Hypothalamus (tissue), 51 donors: Measurements from ENCODE around the gene MAP3K2.

Source experiments
- DNase-seq, 51 donors: peaks; one replicate each; lab custom pipeline; 2025; lab: John Stamatoyannopoulos, UW

MAP3K2 gene

GRCh38 chr2:127386764-127387654, 766 bp downstream of the MAP3K2 start:
- DNase-seq = peak in 49 of 51 donors; percentile 24 to 89 (median 76)

DNA sequence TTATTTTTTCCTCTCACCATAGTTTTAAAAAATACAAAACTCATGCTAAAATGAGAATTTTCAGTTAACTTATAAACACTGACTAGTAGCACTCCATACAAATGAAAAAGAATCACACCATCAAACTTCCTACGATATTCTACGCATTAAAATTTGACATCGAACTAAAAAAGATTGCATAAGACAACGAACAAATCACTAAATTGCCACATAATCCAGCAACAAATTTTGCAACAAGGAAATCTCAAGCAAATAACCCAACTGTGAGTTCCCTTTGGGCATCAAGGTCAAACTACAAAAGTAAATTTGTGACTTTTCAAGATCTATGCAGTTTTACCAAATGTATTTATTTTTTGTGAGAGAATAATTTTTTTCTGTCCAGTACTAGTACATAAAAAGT, 1.5 kb downstream of the MAP3K2 start:
- DNase-seq = no peak

DNA sequence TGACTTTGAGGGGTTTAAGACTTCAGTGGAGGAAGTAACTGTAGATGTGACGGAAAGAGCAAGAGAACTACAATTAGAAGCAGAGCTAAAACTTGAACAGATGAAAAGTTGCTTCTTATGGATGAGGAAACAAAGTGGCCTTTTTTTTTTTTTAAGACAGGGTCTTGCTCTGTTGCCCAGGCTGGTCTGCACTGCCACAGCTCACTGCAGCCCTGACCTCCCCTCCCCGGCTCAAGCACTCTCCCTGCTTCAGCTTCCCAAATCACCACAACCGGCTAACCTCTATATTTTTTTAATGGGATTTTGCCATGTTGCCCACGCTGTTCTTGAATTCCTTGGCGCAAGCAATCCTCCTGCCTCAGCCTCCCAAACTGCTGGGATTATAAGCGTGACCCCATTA, 3.2 kb downstream of the MAP3K2 start:
- DNase-seq = no peak

DNA sequence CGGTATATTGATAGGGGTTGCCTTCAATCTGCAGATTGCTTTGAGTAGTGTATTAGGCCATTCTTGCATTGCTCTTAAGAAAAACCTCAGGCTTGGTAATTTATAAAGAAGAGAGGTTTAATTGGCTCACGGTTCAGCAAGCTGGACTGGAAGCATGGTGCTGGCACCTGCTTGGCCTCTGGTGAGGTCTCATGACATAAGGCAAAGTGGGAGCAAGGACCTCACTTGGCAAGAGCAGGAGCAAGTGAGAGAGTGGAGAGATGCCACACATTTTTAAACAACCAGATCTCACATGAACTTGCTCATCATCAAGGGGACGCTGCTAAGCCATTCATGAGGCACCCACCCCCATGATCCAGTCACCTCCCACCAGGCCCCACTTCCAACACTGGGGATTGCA, 4.9 kb downstream of the MAP3K2 start:
- no peak for DNase-seq

- no peak for DNase-seq
Measured at GRCh38 chr2:127381762-127382161, 6.0 kb downstream of the MAP3K2 start.

GRCh38 chr2:127379712-127380355, 7.9 kb downstream of the MAP3K2 start:
- DNase-seq = no peak

GRCh38 chr2:127378720-127379119, 9.1 kb downstream of the MAP3K2 start:
- no peak for DNase-seq

GRCh38 chr2:127377262-127377661, 10.5 kb downstream of the MAP3K2 start:
- no peak for DNase-seq

GRCh38 chr2:127376257-127376656, 11.5 kb downstream of the MAP3K2 start:
- no peak for DNase-seq

- no peak for DNase-seq
Measured at GRCh38 chr2:127373362-127374083, 14.3 kb downstream of the MAP3K2 start.

- no peak for DNase-seq
Measured at GRCh38 chr2:127371037-127371436, 16.7 kb downstream of the MAP3K2 start.

- DNase-seq = no peak
Measured at GRCh38 chr2:127370010-127370409, 17.8 kb downstream of the MAP3K2 start.

GRCh38 chr2:127365211-127365643, 22.5 kb downstream of the MAP3K2 start:
- DNase-seq = no peak

DNA sequence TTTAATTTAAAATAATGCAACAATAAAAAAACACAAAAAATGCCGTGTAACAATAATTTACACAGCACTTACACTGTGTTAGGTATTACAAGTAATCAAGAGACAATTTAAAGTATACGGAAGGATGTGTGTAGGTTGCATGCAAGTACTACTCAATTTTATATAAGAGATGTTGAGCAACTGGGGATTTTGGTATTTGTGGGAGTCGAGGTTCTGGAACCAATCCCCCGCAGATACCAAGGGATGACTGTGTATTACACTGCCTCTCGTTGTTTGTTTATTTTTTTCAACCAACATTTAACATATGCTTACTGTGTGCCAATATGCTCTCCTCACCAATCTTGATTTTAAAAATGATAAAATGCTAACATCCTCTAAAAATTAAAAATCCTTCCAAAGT, 24.8 kb downstream of the MAP3K2 start:
- DNase-seq = no peak

DNA sequence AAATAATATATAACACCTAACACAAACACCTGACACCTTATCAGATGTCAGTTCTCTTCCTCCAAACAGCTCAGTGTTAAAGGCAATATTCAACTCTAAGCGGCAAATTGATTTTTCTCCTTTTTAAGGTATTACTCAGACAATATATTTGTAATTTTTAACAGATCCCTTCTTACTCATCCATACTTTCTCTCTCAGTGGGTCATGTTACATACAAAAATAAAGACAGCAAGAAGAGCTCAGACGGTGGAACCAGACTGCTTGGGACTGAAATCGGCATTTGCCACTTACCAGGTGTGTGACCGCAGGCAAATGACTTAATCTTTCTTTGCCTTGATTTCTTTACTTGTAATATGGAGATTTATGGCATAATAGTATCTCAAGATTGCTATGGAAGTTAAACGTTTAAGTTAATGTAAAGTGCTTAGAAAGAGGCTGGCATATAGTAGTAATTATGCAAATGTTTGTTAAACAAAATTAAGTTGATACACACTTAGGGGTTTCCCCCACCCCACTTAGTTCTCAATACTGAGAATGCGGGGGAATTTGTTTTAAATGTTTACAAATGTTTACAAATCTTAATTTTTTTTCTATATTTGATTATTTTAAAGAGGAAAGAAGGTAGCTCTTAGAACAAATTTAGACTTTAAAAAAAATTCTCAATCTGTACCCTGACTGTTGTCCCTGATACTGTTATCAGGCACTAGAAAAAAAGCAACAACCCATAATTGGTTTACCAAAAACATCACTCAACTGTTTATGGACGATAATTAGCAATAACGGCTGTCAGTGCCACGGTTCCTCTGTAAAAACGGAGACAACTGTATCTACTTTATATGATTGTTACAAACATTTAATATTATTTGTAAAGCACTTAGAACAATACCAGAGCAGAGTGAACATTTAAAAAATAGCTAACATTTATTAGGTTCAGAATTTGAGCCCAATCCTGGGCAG, 25.6 kb downstream of the MAP3K2 start:
- DNase-seq = no peak

DNA sequence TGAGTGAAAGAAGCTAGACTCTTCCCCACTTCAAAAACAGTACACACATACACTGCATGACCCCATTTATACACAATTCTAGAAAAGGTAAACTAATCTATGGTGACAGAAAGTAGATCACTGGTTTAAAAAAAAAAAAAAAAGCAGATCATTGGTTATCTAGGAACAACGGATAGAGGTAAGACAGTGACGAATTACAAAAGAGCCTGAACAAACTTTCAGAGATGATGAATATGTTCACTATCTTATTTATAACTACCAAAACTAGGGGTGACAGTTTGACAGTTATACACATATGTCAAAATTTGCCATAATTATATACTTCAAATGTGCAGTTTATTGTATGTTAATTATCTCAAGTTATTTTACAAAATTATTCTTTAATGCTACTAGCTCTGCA, 27.5 kb downstream of the MAP3K2 start:
- DNase-seq = no peak

DNA sequence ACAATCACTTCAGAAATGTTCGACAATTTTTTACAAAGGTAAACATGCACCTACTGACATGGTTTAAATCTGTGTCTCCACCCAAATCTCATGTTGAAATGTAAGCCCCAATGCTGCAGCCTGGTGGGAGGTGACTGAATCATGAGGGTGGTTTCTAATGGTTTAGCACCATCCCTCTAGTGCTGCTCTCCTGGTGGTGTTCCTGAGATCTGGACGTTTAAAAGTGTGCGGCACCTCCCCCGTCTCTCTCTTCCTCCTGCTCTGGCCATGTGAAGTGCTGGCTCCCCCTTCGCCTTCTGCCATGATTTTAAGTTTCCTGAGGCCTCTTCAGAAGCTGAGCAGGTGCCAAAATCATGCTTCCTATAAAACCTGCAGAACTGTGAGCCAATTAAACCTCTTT, 28.3 kb downstream of the MAP3K2 start:
- no peak for DNase-seq

DNA sequence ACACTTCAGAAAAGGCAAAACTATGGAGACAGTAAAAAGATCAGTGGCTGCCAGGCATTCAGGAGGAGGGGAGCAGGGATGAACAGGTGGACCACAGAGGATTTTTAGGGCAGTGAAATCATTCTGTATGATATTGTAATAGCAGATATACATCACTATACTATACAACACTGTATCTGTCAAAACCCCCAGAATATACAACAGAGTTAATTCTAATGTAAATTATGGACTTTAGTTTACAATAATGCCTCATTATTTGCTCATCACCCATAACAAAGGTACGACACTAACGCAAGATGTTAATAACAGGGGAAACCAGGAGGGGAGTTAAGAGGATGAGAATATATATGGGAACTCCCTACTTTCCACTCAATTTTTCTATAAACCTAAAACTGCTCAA, 28.8 kb downstream of the MAP3K2 start:
- no peak for DNase-seq

GRCh38 chr2:127358044-127358443, 29.7 kb downstream of the MAP3K2 start:
- DNase-seq = no peak

DNA sequence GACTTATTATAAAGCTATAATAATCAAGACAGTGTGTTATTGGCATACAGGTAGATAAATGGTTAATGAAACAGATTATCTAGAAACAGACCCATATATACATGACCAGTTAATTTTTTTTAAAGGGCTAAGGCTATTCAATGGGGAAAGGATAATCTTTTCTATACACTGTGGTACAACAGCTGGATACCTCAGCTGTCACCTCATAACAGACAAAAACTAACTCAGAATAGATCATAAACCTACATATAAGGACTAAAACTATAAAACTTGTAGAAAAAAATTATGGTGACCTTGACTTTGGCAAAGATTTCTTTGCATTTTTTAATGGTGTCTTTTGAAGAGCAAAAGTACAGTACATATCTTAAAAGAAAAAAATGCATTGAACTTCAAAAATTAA, 30.2 kb downstream of the MAP3K2 start:
- DNase-seq = no peak
